ENCODE results near the gene CLPSL1.
"Not testable (repeated sequence)": the region's sequence is repeated elsewhere in the genome, so short reads cannot be mapped to it uniquely, and the experiment has no call there.

CLPSL1 gene, protein sequence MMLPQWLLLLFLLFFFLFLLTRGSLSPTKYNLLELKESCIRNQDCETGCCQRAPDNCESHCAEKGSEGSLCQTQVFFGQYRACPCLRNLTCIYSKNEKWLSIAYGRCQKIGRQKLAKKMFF

DNA sequence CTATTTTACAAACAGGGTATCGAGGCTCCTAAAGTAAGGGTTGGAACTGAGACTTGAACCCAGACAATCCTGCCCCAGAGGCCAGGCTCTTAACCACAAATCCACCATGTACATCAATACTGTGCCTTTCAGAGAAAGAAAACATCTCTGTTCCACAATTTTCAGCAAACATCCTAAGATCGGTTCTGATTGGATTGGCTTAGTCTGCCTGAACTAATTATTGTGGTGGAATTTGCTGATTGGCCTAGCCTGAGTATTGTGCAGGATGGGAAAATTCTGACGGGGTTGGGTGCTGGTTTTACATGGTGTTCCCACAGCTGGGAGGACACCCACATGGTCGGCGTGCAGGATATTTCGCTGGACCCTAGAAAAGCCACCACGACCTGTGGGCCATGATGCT is at the start of gene CLPSL1:
Gene CLPSL1 (plus strand): TSS at position 301 of the 400 bp plus-strand sequence. CDS start 92 bp downstream, at position 393.
- DNase-seq (ENCODE audit: low spot score): no peak

DNA sequence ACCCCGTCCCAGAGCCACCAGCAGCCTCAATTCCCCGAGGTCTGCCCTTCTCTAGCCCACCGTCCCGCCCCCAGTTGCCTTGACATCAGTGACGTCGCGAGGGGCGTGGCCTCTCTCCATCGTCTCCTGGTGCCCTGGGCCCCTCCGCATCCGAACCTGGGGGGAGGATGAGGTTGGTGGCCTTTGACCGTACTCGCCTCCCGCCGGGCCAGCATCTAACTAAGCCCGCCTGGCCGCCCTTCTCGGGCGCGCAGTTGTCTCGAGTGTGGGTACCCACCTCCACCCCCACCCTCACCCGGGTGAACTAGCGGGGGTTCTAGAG is 49.4 kb upstream of the CLPSL1 start:
- peak; percentile 98 for DNase-seq (ENCODE audit: low spot score)

DNA sequence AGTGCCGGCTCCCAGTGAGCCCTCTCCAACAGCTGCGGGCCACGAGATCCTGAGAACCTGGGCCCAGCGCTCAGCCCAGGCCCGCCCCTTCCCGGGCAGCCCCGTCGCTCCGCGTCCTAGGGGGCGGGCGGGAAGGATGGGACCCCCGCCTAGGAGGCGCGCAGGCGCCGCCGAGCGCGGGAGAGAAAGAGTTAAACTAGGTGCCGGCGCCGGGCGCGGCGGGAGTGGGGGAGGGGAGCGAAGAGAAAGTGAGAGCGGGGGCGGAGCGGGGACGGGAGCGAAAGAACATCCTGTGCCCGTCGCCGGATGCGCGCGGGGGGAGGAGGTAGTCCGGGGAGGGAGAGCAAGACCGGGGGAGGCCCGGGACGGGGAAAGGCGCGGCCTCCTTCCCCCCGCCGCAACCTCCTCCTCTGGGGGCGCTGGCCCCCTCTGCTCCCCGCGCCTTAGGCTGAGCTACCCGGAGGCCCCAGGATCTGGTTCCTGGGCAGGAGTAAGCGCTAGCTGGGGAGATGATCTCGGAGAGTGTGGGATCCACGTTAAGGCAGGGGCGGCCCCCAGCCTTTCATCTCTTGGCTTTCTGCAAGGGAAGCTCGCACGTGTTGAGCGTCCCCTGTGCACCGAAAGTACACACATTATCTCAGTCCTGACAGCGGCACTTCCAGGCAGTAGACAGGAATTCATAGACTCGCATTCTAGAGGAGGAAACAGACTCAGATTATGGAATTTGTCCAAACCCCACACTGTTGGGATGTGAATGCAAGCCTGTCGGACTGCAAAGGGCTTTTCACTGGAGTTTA is 48.9 kb upstream of the CLPSL1 start:
- peak; percentile 91 for DNase-seq (ENCODE audit: low spot score)

DNA sequence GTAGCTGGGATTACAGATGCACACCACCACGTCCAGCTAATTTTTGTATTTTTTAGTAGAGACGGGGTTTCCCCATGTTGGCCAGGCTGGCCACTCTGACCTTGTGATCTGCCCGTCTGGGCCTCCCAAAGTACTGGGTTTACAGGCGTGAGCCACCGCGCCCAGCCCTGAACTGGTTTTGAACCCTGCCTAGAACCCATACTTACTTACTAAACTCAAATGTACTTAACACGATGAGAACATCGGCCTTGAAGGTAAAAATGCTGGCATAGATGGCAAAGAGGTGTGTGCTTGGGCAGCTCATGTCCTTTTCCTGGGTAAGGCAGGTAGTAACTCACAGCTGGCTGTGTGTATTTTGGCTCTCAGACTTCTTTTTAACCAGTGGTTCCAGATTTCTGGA is 47.2 kb upstream of the CLPSL1 start:
- DNase-seq (ENCODE audit: low spot score): no peak

DNA sequence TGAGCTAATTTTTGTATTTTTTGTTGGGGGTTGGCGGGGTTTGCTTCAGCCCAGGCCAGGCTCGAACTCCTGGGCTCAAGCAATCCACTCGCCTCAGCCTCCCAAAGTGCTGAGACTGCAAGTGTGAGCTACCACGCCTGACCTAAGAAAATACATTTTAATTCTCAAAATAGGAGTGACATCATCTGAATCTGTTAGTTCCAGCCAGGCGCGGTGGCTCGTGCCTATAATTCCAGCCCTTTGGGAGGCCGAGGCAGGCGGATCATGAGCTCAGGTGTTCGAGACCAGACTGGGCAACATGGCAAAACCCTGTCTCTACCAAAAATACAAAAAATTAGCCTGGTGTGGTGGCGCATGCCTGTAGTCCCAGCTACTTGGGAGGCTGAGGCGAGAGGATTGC is 46.5 kb upstream of the CLPSL1 start:
- DNase-seq (ENCODE audit: low spot score): not testable (repeated sequence)

DNA sequence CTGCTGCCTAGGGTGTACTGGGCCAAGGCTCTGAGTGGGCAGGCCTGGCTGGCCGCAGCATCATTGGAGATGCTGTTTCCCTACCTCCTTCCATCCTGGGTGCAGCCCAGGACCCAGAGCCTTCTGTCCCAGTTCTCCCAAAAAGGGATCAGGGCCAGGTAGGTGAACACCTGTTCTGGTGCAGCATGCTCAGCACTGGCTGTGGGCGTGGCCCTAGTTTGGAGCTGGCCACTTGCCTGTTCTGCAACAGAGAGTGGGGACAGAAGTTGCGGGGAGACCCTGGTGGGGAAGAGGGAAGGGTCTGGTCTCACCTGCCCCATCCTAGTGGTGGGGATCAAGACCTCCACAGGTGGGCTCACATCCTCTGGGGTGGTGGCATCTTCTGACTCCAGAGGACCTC is 45.4 kb upstream of the CLPSL1 start:
- DNase-seq (ENCODE audit: low spot score): no peak

DNA sequence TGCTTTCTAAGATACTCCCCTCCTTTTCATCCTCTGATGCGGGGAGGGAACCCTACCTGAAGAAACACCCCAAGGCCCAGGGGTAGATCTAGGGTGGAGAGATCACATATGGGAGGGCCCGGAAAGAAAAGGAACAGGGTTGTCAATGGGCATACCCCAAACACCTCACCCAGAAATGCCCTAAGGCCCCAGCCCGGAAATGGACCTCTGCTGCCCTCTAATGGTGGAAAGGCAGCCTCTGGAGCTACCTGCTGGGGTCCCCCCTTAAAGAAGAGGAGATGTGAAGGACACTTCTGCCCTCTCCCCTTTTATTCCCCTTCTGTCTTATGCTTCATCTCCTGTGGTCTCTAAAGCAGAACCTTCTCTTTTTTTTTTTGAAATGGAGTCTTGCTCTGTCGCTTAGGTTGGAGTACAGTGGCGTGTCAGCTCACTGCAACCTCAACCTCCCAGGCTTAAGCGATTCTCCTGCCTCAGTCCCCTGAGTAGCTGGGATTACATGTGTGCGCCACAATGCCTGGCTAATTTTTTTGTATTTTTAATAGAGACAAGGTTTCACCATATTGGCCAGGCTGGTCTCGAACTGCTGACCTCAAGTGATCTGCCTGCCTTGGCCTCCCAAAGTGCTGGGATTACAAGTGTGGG is 44.4 kb upstream of the CLPSL1 start:
- DNase-seq (ENCODE audit: low spot score): peak; percentile 81

DNA sequence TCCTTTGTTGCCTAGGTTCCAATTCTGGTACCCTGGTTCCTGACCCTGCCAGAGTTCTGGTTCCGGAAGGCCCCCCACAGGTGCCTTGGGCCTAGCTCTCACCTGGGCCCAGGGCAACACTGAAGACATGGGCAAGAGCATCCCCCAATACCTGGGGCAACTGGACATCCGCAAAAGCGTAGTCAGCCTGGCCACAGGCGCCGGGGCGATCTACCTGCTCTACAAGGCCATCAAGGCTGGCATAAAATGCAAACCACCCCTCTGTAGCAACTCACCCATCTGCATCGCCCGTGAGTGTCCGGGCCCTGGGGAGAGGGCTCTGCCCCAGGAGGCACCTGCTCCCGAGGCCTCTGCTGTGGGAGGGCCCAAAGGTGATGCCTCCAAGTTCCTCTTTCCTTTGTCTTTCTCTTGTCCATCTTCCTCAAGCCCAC is 43.8 kb upstream of the CLPSL1 start, which contains the start of gene ARMC12:
Gene ARMC12 (plus strand): TSS at position 51 of the 431 bp plus-strand sequence. CDS start 77 bp downstream, at position 128.
- DNase-seq (ENCODE audit: low spot score): no peak

DNA sequence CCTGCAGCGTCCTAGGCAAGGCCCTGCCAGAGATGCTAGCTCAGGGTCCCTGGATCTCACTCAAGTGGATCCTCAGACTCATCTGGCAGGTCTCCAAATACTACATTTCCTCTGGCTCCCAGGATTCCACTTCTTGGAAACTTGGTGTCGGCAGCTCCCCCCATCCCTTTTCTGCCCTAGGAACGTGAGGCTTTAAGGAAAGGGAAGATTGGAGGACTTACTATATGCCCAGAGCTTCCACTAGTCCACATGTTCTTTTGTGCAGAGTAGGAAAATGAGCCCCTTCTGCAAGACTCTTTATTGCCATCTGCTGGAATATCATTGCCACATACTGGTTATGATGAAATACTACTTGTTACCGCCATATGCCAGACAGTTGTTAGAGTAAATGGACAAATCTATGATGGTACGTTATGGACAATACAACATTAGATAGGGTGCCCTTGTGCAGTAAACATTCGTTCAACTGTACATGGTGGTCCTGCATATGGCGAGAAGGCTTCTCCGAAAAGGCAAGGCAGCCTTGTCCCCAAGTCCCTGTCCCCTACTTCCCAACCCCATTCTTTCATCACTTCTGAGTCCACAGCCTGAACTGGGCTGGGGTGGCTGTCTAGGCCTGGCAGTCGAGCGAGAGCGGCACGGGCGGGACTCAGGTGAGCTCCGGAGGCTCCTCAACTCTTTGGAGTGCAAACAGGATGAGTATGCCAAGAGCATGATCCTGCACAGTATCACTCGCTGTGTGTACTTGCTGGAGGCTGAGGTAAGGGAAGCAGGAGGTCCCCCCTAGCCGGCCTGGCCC is 43.2 kb upstream of the CLPSL1 start:
- DNase-seq (ENCODE audit: low spot score): peak; percentile 85

DNA sequence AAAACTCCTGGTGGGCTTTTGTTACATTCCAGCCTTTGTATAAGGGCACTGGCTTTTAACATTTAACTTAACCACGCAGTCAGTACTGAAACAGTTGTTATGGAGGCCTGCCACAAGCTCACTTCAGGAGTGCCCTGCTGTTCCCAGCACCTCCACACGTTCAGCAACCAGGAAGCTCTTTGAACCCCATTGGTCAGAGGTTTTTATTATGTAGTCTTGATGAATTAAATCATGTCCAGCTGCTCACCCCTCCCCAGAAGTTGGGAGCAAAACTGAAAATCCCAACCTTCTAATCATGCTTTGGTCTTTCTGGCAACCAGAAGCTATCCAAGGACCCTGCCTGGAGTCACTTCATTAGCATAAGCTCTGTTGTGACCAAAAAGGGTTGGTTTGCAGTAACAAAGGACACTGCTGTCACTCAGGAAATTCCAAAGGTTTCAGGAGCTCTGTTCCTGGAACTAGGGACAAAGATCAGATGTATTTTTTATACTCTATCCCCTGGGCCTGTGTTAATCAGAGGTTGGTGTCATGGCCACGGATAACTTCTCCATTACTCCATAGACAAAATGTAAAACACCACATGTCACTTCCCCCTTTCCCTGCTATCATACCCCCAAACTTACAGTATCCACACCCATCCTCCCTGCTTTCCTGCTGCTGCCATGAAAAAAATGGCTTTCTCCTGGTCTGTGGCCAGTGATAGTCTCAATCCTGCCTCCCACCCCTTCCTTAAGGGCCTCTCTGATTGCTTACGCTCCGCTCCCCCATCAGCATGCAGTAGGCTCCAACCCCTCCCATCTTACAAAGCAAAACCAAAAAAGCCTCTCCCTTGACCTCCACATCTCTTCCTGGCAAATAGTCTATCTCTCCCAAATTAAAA is 40.9 kb upstream of the CLPSL1 start:
- no peak for DNase-seq (ENCODE audit: low spot score)

DNA sequence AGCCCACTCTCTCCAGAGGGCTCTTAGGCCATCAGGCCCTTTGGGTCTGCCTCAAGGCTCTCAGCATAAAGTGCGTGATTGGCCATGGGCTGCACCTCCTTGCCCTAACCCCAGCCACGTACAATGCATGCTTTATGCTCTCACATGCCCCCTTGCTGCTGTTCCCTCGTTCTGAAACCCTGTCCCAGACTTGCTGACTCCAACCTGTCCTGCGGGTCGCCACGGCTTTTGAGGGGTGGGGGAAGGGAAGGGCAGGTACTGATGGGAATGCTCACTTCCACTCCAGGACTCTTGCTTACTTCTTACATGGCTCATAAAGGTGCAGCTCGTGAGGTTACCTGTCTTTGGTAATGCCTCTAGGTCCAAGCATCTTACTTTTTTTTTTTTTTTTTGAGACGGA is 38.0 kb upstream of the CLPSL1 start:
- no peak for DNase-seq (ENCODE audit: low spot score)

DNA sequence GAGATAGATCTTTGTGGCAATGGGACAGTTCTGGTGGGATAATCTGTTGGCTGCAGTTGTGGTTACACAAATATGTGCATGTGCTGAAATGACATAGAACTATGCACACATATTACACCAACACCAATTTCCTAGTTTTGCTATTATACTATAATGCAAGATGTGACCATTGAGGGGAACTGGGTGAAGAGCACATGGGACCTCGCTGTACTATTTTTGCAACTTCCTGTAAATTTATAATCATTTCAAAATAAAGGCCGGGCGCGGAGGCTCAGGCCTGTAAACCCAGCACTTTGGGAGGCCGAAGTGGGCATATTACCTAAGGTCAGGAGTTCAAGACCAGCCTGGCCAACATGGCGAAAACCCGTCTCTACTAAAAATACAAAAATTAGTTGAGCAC is 35.3 kb upstream of the CLPSL1 start:
- DNase-seq (ENCODE audit: low spot score): no peak

DNA sequence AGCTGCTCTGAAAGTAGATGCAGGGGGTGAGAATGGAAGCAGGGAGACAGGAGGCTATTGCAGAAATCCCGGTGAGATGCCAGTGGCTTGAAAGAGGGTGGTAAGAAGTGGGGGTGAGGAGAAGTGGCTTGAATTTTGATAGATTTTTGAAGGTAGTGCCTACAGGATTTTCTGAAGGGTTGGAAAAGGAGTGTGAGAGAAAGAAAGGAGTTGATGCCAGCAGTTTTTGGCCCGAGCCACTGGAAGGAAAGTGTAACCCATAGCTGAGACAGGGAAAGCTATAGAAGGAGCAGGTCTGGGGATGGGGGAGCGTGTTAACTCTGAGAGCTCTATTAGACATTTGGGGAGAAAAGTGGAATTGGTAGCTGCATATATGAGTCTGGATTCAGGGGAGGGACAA is 34.3 kb upstream of the CLPSL1 start:
- DNase-seq (ENCODE audit: low spot score): no peak

DNA sequence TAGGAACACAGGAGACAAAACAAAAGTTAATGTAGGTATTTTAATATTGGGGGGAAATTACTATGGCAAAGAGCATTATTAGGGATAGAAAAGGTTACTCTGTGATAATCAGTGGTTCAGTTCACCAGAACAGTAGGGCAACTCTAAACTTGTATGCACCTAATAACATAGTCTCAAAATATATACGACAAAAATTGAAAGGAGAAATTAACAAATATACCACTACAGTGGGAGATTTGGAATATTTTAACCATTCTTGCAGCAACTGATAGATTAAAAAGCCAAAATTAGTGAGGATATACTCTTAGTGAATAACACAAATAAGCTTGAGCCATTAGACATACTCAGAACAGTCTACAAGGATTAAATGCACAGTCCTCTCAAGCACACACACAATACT is 32.9 kb upstream of the CLPSL1 start:
- DNase-seq (ENCODE audit: low spot score): no peak

DNA sequence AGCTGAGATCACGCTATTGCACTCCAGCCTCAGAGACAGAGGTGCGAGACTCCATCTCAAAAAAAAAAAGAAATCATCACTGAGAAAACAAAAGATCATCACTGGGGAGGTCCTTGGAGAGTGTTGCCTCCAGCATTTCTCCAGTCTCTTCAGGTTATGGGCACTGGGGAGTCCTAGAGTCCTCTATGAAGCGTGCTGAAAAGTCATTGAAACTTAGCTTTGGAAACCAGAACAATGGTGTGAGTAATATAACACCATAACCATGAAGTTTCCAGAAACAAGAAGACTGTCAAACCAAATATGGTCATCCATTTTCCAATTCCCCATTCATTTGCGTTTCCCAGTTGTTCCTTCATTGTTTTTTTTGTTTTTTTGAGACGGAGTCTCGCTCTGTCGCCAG is 30.3 kb upstream of the CLPSL1 start:
- no peak for DNase-seq (ENCODE audit: low spot score)

DNA sequence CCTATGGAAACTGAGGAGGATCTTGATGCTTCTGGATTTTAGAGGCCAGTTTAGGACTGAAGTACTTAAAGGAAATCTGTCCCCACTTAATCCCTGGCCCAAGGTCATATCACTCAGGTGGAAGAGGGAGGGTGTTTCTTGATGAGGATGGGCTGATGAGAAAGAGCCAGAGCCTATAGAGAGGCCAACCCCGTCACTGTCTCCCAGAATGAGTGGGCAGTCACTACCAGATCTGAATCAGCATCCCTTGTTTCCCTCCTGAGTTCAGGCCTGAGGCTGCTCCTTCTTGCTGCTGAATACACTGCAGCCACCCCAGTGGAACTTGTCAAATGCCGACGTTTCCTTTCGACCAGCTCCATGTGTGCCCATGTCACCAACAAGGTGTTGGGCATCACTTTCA is 29.2 kb upstream of the CLPSL1 start:
- no peak for DNase-seq (ENCODE audit: low spot score)

DNA sequence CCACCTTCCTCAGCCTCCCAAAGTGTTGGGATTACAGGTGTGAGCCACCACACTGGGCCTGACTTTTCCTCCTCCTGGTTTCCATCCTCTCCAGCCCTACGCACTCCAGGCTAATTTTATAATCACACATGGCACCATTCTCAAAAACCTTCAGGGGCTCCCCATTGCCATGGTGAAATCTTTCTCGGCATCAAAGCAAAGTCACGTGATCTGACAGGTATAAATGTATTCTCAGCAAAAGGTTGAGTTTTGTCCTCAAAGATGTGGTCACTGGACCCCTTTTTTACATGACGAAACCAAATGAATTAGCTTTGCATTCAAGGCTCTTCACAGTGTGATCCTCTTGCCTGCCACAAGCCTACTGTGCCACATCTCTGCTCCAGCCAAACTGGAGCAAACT is 28.5 kb upstream of the CLPSL1 start:
- DNase-seq (ENCODE audit: low spot score): no peak

DNA sequence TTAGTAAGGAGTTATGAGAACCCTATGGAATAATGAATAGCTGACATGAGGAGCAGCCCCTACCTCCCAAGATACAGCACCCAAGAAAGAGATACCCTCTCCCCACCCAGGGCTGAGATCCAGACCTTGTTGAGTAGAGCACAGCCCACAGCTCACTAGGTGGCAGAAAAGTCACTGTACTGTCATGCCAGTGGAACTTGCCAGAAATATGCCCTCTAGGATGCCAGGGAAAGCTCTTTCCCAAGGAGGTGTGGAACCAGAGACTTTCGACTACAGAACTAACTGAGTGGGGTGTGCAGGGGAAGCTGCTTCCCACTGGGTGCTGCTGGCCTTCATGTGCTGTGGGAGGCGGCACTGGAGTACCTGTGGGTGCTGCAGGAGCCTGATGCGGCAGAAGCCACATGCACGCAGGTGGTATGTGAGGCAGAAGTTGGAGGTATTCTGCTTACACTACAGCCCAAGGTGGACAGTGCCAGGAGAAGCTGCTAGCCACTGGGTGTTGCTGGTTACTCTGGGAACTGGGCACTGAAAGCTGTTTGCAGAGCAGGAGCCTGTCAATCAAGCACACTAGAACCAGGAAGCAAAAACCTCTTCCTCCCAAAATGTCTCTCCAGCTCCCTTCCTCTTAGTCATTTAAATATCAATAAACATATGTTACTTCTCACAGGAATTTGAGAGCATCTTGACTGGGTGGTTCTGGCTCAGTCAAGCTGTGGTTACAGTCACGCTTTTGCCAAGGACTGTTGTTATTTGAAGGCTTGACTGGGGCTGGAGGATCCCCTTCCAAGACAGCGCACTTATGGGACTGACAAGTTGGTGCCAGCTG is 26.2 kb upstream of the CLPSL1 start:
- DNase-seq (ENCODE audit: low spot score): no peak

DNA sequence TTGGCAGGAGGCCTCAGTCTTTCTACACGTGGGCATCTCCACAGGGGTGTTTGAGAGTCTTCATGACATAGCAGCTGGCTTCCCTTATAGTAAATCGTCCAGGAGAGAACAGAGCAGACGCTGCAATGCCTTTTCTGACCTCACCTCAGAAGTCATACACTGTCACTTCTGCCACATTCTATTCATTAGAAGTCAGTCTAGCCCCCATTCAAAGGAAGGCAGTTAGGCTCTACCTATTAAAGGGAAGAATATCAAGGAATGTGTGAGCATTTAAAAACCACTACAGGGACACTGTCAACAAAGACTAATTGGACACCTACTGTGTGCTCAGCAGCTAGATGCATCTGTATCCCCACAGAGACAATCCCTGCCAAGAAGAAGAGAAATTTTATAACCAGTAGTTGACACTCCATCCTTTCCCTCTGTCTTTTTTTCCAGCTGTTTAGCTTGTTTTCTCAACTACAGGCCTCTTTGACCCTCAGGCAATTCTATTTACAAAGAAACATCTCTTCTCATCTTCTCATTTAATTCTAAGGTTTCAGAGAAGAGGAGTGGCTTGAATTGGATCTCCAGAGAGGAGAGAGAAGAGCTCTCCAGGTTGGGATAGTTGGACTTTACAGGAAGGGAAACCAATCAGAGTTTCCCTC is 25.4 kb upstream of the CLPSL1 start:
- no peak for DNase-seq (ENCODE audit: low spot score)

DNA sequence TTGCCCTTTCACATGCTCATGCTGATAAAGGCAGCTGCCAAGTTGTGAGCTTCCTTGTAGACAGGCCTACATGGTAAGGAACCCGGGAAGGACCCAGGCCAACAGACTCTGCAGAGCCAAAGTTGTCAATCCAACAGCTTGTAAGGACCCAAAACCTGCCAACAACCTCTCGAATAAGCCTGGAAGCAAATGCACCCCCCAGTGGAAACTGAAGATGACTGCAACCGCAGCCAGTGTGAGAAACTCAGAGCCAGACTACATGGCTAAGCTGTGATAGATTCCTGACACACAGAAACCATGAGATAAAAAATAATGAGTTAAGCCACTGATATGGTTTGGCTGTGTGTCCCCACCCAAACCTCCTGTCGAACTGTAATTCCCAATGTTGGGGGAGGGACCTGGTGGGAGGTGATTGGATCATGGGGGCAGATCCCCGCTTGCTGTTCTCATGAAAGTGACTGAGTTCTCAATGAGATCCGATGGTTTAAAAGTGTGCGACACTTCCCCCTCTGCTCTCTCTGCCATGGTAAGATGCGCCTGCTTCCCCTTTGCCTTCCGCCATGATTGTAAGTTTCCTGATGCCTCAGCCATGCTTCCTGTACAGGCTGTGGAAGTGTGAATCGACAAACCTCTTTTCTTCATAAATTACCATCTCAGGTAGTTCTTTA is 23.2 kb upstream of the CLPSL1 start:
- peak; percentile 27 for DNase-seq (ENCODE audit: low spot score)
